PC-3 (cell line): ENCODE results near the gene MON1A. TPM values are rescaled to one million over a fixed set of nuclear protein-coding genes. Genes with fewer than 3 reads are reported as not detected.

Source experiments
- ATAC-seq: fragments of 200-7000 bp; cut with Tn5 transposase; 2 replicates; pipeline ENCODE4 v1.9.1; 2020; ENCODE audit warnings: mild to moderate bottlenecking, moderate library complexity
- BruUV-seq: library from RNA; stranded (reverse); fragments of 400-500 nt; replicated peaks from 2 replicates; lab custom pipeline; 2021; lab: Mats Ljungman, UMichigan
- CTCF ChIA-PET: fragments of 300-600 bp; sonication (Branson Sonifier 250); formaldehyde crosslinking; loops from one replicate; lab custom pipeline; 2022; ENCODE audit warnings: antibody characterized with exemption; lab: Charles Lee
- POLR2A ChIA-PET: fragments of 300-600 bp; sonication (Branson Sonifier 250); formaldehyde crosslinking; loops from one replicate; lab custom pipeline; 2022; ENCODE audit warnings: antibody characterized with exemption; ENCODE audit not compliant: unreplicated experiment; lab: Charles Lee
- DNase-seq: peaks from one replicate; pipeline ENCODE4 v3.0.0-alpha.2; 2015
- H2AFZ ChIP-seq: fragments of 300-600 bp; sonication (generic); 2 replicates; pipeline ENCODE4 v1.6.0; 2016; ENCODE audit warnings: antibody characterized with exemption, low read length
- H3F3A ChIP-seq: fragments of 300-600 bp; sonication (generic); one replicate; pipeline ENCODE4 v1.6.0; 2017; ENCODE audit warnings: antibody characterized with exemption, low read length, control low read depth, mild to moderate bottlenecking; ENCODE audit not compliant: unreplicated experiment
- H3K27ac ChIP-seq: fragments of 300-600 bp; sonication (generic); 2 replicates; pipeline ENCODE4 v1.5.1; 2016; ENCODE audit warnings: mild to moderate bottlenecking, low read length
- H3K27me3 ChIP-seq: fragments of 300-600 bp; sonication (generic); 2 replicates; pipeline ENCODE4 v1.6.1; 2016; ENCODE audit warnings: low read length, mixed read lengths
- H3K36me3 ChIP-seq: fragments of 300-600 bp; sonication (generic); 2 replicates; pipeline ENCODE4 v1.6.1; 2016; ENCODE audit warnings: low read depth, mixed run types, low read length, mixed read lengths
- H3K4me1 ChIP-seq: fragments of 300-600 bp; sonication (generic); 2 replicates; pipeline ENCODE4 v1.5.1; 2016; ENCODE audit warnings: low read length; ENCODE audit not compliant: insufficient read depth
- H3K4me2 ChIP-seq: fragments of 300-600 bp; sonication (generic); 2 replicates; pipeline ENCODE4 v1.6.0; 2016; ENCODE audit warnings: low read length
- H3K4me3 ChIP-seq: fragments of 300-600 bp; sonication (generic); 2 replicates; pipeline ENCODE4 v1.5.1; 2016; ENCODE audit warnings: mild to moderate bottlenecking, low read length, mixed read lengths
- H3K79me2 ChIP-seq: fragments of 300-600 bp; sonication (generic); 2 replicates; pipeline ENCODE4 v1.6.1; 2017; ENCODE audit warnings: low read length, mixed read lengths
- H3K9ac ChIP-seq: fragments of 300-600 bp; sonication (generic); 2 replicates; pipeline ENCODE4 v1.6.0; 2016; ENCODE audit warnings: mild to moderate bottlenecking, low read length
- H3K9me2 ChIP-seq: fragments of 300-600 bp; sonication (generic); replicated peaks from 2 replicates; pipeline ENCODE4 v1.6.1; 2016; ENCODE audit warnings: mixed run types, low read length, mixed read lengths
- H3K9me3 ChIP-seq: fragments of 300-600 bp; sonication (generic); 2 replicates; pipeline ENCODE4 v1.6.1; 2016; ENCODE audit warnings: low read length, mixed read lengths
- H4K20me1 ChIP-seq: fragments of 300-600 bp; sonication (generic); 2 replicates; pipeline ENCODE4 v1.6.1; 2016; ENCODE audit warnings: low read length, mixed read lengths
- EZH2 ChIP-seq: fragments of 300-600 bp; sonication (generic); IDR thresholded peaks from one replicate; pipeline ENCODE4 v1.6.1; 2017; ENCODE audit warnings: antibody characterized with exemption, mild to moderate bottlenecking, low read length; ENCODE audit not compliant: unreplicated experiment
- EZH2phosphoT487 ChIP-seq: fragments of 300-600 bp; sonication (generic); IDR thresholded peaks from 2 replicates; pipeline ENCODE4 v1.6.1; 2018; ENCODE audit warnings: mild to moderate bottlenecking, antibody characterized with exemption, low read length, borderline replicate concordance
- intact Hi-C: fragments of 100-400 bp; cut with micrococcal nuclease; formaldehyde crosslinking; loops from 2 replicates; pipeline ENCODE4 v1.9.0; 2023
- total RNA-seq: library from RNA; depleted of rRNA; stranded (reverse); fragments of >200 nt; gene quantifications from 2 replicates; pipeline ENCODE4 v1.2.3, GENCODE V29; 2014
- TF ChIP-seq, protein P1 (sequence below): fragments of 300-600 bp; sonication (generic); conservative IDR thresholded peaks from 2 replicates; pipeline ENCODE4 v1.5.1; 2017; ENCODE audit warnings: antibody characterized with exemption, low read depth, mild to moderate bottlenecking, low read length

MON1A gene
- total RNA-seq, 1 experiment from 2014 or later, result 20.8 TPM

GRCh38 chr3:49898991-49899390, 30.6 kb downstream of the MON1A start:
- intact Hi-C loops, result no loop called here
- POLR2A ChIA-PET, result no interaction called here
- H3K27ac ChIP-seq, result peak overlapping the region; percentile 99; the same call in 1 of the 2 replicates
- H3K36me3 ChIP-seq, result peaks cover 39% of the 10 kb centered on the region
- H3K4me2 ChIP-seq, result peak overlapping the region; percentile 92
- H3K79me2 ChIP-seq, result peaks cover 54% of the 10 kb centered on the region
- no TSS peak for BruUV-seq
- H3K27me3 ChIP-seq, result no peaks in the 10 kb centered on the region
- H3K9me3 ChIP-seq, result no peaks in the 10 kb centered on the region
- no peaks in the 10 kb centered on the region for H4K20me1 ChIP-seq
- H3K9me2 ChIP-seq, result no peaks in the 10 kb centered on the region
- CTCF ChIA-PET, result interaction anchor here (0.6 kb wide), 1 partner anchor 258 kb away, joined by 3 read pairs; no protein-coding TSS in a partner anchor
- no peak overlapping the region for H2AFZ ChIP-seq
- no peak overlapping the region for H3K9ac ChIP-seq
- peaks cover 51% of the 10 kb centered on the region for H3K4me1 ChIP-seq
- H3F3A ChIP-seq, result peaks cover 11% of the 10 kb centered on the region
- DNase-seq (no peak), ATAC-seq (no peak)
- no peak for TF ChIP-seq EZH2phosphoT487
- TF ChIP-seq, protein P1, sequence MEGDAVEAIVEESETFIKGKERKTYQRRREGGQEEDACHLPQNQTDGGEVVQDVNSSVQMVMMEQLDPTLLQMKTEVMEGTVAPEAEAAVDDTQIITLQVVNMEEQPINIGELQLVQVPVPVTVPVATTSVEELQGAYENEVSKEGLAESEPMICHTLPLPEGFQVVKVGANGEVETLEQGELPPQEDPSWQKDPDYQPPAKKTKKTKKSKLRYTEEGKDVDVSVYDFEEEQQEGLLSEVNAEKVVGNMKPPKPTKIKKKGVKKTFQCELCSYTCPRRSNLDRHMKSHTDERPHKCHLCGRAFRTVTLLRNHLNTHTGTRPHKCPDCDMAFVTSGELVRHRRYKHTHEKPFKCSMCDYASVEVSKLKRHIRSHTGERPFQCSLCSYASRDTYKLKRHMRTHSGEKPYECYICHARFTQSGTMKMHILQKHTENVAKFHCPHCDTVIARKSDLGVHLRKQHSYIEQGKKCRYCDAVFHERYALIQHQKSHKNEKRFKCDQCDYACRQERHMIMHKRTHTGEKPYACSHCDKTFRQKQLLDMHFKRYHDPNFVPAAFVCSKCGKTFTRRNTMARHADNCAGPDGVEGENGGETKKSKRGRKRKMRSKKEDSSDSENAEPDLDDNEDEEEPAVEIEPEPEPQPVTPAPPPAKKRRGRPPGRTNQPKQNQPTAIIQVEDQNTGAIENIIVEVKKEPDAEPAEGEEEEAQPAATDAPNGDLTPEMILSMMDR, result peak; percentile 19; the same call in 1 of the 2 replicates
- no peak for TF ChIP-seq EZH2
- H3K4me3 ChIP-seq, result 0 out of 2 replicates have a peak overlapping the region, but pooled peaks have one; percentile 13

DNA sequence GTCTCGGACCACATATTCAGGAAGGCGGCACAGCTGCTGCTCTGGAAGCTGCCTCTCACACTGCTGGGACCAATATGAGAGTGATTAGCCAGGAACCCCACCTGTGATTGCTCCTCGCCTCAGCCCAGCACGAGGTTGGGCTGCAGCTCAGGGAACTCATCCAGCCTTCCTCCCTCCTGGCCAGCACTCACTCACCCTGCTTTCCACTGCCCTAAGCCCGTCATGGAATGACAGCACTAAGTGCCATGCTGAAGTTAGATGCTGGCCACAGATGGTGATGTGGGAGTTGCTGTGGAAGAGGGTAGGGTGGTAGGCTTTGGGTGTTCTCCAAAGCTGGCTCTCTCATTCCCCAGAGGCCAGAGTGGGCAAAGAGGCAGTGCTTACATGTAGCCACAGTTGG, 33.3 kb downstream of the MON1A start:
- Histone ChIP-seq H3K27ac (no peak overlapping the region), H3K79me2 (peaks cover 32% of the 10 kb centered on the region), H3K4me1 (peaks cover 29% of the 10 kb centered on the region), H4K20me1 (no peaks in the 10 kb centered on the region), H2AFZ (no peak overlapping the region), H3F3A (peaks cover 9% of the 10 kb centered on the region), H3K4me3 (no peak overlapping the region), H3K4me2 (no peak overlapping the region), H3K9me2 (no peaks in the 10 kb centered on the region), H3K36me3 (peaks cover 41% of the 10 kb centered on the region), H3K9me3 (no peaks in the 10 kb centered on the region), H3K9ac (no peak overlapping the region), H3K27me3 (no peaks in the 10 kb centered on the region)
- TF ChIP-seq, protein P1, result no peak
- TF ChIP-seq EZH2 (no peak), EZH2phosphoT487 (no peak)
- ChIA-PET POLR2A (no interaction called here), CTCF (no interaction called here)
- intact Hi-C loops, result no loop called here
- no peak for ATAC-seq
- no TSS peak for BruUV-seq
- DNase-seq, result no peak

- H3K4me2 ChIP-seq, result no peak overlapping the region
These were observed 33.8 kb downstream of the MON1A start for GRCh38 chr3:49895791-49896190.

More at GRCh38 chr3:49895791-49896190, 33.8 kb downstream of the MON1A start:
- Histone ChIP-seq H3K79me2 (peaks cover 27% of the 10 kb centered on the region), H3K27me3 (no peaks in the 10 kb centered on the region), H3K27ac (no peak overlapping the region), H3K9me3 (no peaks in the 10 kb centered on the region), H4K20me1 (no peaks in the 10 kb centered on the region), H3K9me2 (no peaks in the 10 kb centered on the region), H3K9ac (no peak overlapping the region), H3K4me3 (no peak overlapping the region), H3K36me3 (peaks cover 45% of the 10 kb centered on the region), H3K4me1 (peaks cover 24% of the 10 kb centered on the region), H2AFZ (no peak overlapping the region), H3F3A (peaks cover 5% of the 10 kb centered on the region)
- ChIA-PET POLR2A (no interaction called here), CTCF (no interaction called here)
- BruUV-seq, result no TSS peak
- DNase-seq, result no peak
- intact Hi-C loops, result no loop called here
- TF ChIP-seq EZH2phosphoT487, result no peak
- no peak for TF ChIP-seq EZH2
- TF ChIP-seq, protein P1, result no peak
- ATAC-seq, result no peak
